ENCODE results near the gene GPBP1. TPM values are rescaled to one million over a fixed set of nuclear protein-coding genes. Genes with fewer than 3 reads are reported as not detected.
A peak's percentile ranks its signal among the peaks of the same experiment; 100 is the strongest.

The GPBP1 gene
- total RNA-seq, 1 donor from 2014 or later, result 45.6 TPM

GRCh38 chr5:57225553-57225952 is 51.7 kb downstream of the GPBP1 start:
- H3K27ac Mint-ChIP-seq (ENCODE audit: unreplicated experiment), result no peak overlapping the region
- TF ChIP-seq, protein P1, sequence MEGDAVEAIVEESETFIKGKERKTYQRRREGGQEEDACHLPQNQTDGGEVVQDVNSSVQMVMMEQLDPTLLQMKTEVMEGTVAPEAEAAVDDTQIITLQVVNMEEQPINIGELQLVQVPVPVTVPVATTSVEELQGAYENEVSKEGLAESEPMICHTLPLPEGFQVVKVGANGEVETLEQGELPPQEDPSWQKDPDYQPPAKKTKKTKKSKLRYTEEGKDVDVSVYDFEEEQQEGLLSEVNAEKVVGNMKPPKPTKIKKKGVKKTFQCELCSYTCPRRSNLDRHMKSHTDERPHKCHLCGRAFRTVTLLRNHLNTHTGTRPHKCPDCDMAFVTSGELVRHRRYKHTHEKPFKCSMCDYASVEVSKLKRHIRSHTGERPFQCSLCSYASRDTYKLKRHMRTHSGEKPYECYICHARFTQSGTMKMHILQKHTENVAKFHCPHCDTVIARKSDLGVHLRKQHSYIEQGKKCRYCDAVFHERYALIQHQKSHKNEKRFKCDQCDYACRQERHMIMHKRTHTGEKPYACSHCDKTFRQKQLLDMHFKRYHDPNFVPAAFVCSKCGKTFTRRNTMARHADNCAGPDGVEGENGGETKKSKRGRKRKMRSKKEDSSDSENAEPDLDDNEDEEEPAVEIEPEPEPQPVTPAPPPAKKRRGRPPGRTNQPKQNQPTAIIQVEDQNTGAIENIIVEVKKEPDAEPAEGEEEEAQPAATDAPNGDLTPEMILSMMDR (IDR thresholded peaks at IDR 0.05), result no peak
- H3K4me3 Mint-ChIP-seq (ENCODE audit: unreplicated experiment), result no peak overlapping the region
- H3K9me3 Mint-ChIP-seq (ENCODE audit: low read depth), result no peaks in the 10 kb centered on the region
- no peaks in the 10 kb centered on the region for H3K36me3 Mint-ChIP-seq (ENCODE audit: low read depth)
- H3K4me1 Mint-ChIP-seq (ENCODE audit: low read depth), result peaks cover 6% of the 10 kb centered on the region
- no peaks in the 10 kb centered on the region for H3K27me3 Mint-ChIP-seq (ENCODE audit: low read depth)
- no peak for DNase-seq (ENCODE audit: low spot score)

DNA sequence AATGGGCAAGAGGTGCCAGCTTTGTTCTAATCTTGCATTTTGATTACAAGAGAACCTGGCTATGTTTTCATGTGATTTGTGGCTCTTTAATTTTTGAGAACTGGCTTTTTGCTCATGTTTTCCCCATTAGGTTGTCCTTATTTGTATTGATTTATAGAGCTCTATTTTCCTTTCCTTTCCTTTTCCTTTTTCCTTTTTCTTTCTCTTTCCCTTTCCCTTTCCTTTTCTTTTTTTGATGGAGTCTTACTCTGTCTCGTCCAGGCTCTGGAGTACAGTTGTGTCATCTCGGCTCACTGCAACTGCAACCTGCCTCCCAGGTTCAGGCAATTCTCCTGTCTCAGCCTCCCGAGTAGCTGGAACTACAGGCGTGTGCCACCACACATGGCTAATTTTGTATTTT is 55.5 kb downstream of the GPBP1 start:
- DNase-seq (ENCODE audit: low spot score), result no peak
- TF ChIP-seq, protein P1 (IDR thresholded peaks at IDR 0.05), result no peak
- Mint-ChIP-seq H3K27me3 (ENCODE audit: low read depth) (no peaks in the 10 kb centered on the region), H3K27ac (ENCODE audit: unreplicated experiment) (no peak overlapping the region), H3K4me1 (ENCODE audit: low read depth) (peaks cover 4% of the 10 kb centered on the region), H3K36me3 (ENCODE audit: low read depth) (peaks cover 23% of the 10 kb centered on the region), H3K4me3 (ENCODE audit: unreplicated experiment) (no peak overlapping the region), H3K9me3 (ENCODE audit: low read depth) (peaks cover 4% of the 10 kb centered on the region)

DNA sequence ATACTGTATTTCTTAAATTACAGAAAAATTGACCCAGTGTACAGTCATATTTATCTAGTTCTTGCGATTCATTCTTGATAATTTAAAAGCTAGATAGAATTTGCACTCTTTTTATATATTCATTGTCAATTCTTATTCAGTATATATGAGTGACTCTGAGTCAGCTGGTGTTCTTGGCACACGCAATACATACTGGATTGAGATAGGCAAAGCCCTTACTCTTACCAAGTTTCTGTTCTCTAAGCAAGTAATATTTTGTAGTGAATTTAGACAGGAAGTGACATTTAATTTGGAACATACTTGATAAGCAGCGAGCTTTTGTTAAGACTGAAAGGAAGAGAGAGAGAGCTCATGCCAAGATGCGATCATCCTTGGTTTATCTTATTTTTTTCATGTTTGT is 57.7 kb downstream of the GPBP1 start:
- Mint-ChIP-seq H3K27ac (ENCODE audit: unreplicated experiment) (no peak overlapping the region), H3K4me3 (ENCODE audit: unreplicated experiment) (no peak overlapping the region), H3K9me3 (ENCODE audit: low read depth) (peaks cover 4% of the 10 kb centered on the region), H3K27me3 (ENCODE audit: low read depth) (no peaks in the 10 kb centered on the region), H3K4me1 (ENCODE audit: low read depth) (peaks cover 4% of the 10 kb centered on the region), H3K36me3 (ENCODE audit: low read depth) (peaks cover 25% of the 10 kb centered on the region)
- TF ChIP-seq, protein P1 (IDR thresholded peaks at IDR 0.05), result no peak
- no peak for DNase-seq (ENCODE audit: low spot score)

- H3K27ac Mint-ChIP-seq (ENCODE audit: unreplicated experiment), result no peak overlapping the region
- no peak overlapping the region for H3K4me3 Mint-ChIP-seq (ENCODE audit: unreplicated experiment)
- H3K9me3 Mint-ChIP-seq (ENCODE audit: low read depth), result peaks cover 4% of the 10 kb centered on the region
- TF ChIP-seq, protein P1 (IDR thresholded peaks at IDR 0.05), result no peak
- H3K27me3 Mint-ChIP-seq (ENCODE audit: low read depth), result no peaks in the 10 kb centered on the region
- H3K36me3 Mint-ChIP-seq (ENCODE audit: low read depth), result peaks cover 25% of the 10 kb centered on the region
- peaks cover 8% of the 10 kb centered on the region for H3K4me1 Mint-ChIP-seq (ENCODE audit: low read depth)
- DNase-seq (ENCODE audit: low spot score), result no peak
These were observed 58.6 kb downstream of the GPBP1 start for GRCh38 chr5:57232293-57233033.

GRCh38 chr5:57243286-57244137 is 69.7 kb downstream of the GPBP1 start:
- no peaks in the 10 kb centered on the region for H3K9me3 Mint-ChIP-seq (ENCODE audit: low read depth)
- no peaks in the 10 kb centered on the region for H3K27me3 Mint-ChIP-seq (ENCODE audit: low read depth)
- no peak overlapping the region for H3K4me3 Mint-ChIP-seq (ENCODE audit: unreplicated experiment)
- H3K36me3 Mint-ChIP-seq (ENCODE audit: low read depth), result peaks cover 16% of the 10 kb centered on the region
- no peak for DNase-seq (ENCODE audit: low spot score)
- TF ChIP-seq, protein P1 (IDR thresholded peaks at IDR 0.05), result no peak
- peaks cover 12% of the 10 kb centered on the region for H3K4me1 Mint-ChIP-seq (ENCODE audit: low read depth)
- H3K27ac Mint-ChIP-seq (ENCODE audit: unreplicated experiment), result peak overlapping the region; percentile 63

Data from chondrocyte (in vitro differentiated cells).